ENCODE measurements around the gene VWF. TPM values are rescaled to one million over a fixed set of nuclear protein-coding genes. Genes with fewer than 3 reads are reported as not detected.

VWF gene
- total and polyA plus RNA-seq, 7 donors, result 0.60 to 98.0 (median 42.2) TPM

GRCh38 chr12:6038160-6038559 is 86.3 kb downstream of the VWF start:
- intact Hi-C loops (cut with DNase I), result loop anchor here (2.0 kb wide), 1 partner anchor 71 kb away; no protein-coding TSS in a partner anchor

GRCh38 chr12:6037459-6037858 is 87.0 kb downstream of the VWF start:
- Histone ChIP-seq H3K36me3 (no peaks in the 10 kb centered on the region), H3K27me3 (no peaks in the 10 kb centered on the region), H3K4me1 (no peaks in the 10 kb centered on the region), H3K4me3 (no peak overlapping the region), H3K27ac (no peak overlapping the region), H3K9me3 (no peaks in the 10 kb centered on the region)
- 74 to 79% methylated on average over 9 of the region's 9 CpGs for WGBS, 2 donors
- intact Hi-C loops (cut with DNase I), result no loop called here
- TF ChIP-seq POLR2AphosphoS5 (IDR thresholded peaks at IDR 0.05) (no peak), CTCF (IDR thresholded peaks at IDR 0.05) (no peak), EP300 (IDR thresholded peaks at IDR 0.05) (no peak), POLR2A (IDR thresholded peaks at IDR 0.05) (no peak)
- DNase-seq, result peak; percentile 61

More at GRCh38 chr12:6038160-6038559, 86.3 kb downstream of the VWF start:
- H3K36me3 ChIP-seq, result no peaks in the 10 kb centered on the region
- TF ChIP-seq POLR2AphosphoS5 (IDR thresholded peaks at IDR 0.05), result no peak
- no peak for TF ChIP-seq EP300 (IDR thresholded peaks at IDR 0.05)
- no peak for TF ChIP-seq POLR2A (IDR thresholded peaks at IDR 0.05)
- TF ChIP-seq CTCF (IDR thresholded peaks at IDR 0.05), result peak in 3 of 4 experiments; percentile 6 to 50 (median 36)
- no peak overlapping the region for H3K27ac ChIP-seq
- no peaks in the 10 kb centered on the region for H3K27me3 ChIP-seq
- DNase-seq, result peak; percentile 64
- no peak overlapping the region for H3K4me3 ChIP-seq
- WGBS, 2 donors, result 20 to 36% methylated on average over 8 of the region's 8 CpGs
- H3K9me3 ChIP-seq, result no peaks in the 10 kb centered on the region
- no peaks in the 10 kb centered on the region for H3K4me1 ChIP-seq

- Histone ChIP-seq H3K4me1 (no peaks in the 10 kb centered on the region), H3K27me3 (no peaks in the 10 kb centered on the region), H3K27ac (no peak overlapping the region), H3K9me3 (no peaks in the 10 kb centered on the region), H3K4me3 (no peak overlapping the region), H3K36me3 (no peaks in the 10 kb centered on the region)
- TF ChIP-seq CTCF (IDR thresholded peaks at IDR 0.05) (no peak), POLR2A (IDR thresholded peaks at IDR 0.05) (no peak), EP300 (IDR thresholded peaks at IDR 0.05) (no peak), POLR2AphosphoS5 (IDR thresholded peaks at IDR 0.05) (no peak)
- whole genome bisulfite sequencing, 2 donors, result 75 to 88% methylated on average over 3 of the region's 3 CpGs
- DNase-seq, result peak; percentile 21
- intact Hi-C loops (cut with DNase I), result no loop called here
Measured at GRCh38 chr12:6036509-6036908, 88.0 kb downstream of the VWF start.

- WGBS, 2 donors, result 92 to 93% methylated on average over 9 of the region's 9 CpGs
- no peaks in the 10 kb centered on the region for H3K9me3 ChIP-seq
- no peaks in the 10 kb centered on the region for H3K27me3 ChIP-seq
- no peaks in the 10 kb centered on the region for H3K36me3 ChIP-seq
- H3K27ac ChIP-seq, result no peak overlapping the region
- no peaks in the 10 kb centered on the region for H3K4me1 ChIP-seq
- TF ChIP-seq CTCF (IDR thresholded peaks at IDR 0.05), result no peak
- TF ChIP-seq EP300 (IDR thresholded peaks at IDR 0.05), result no peak
- no peak for TF ChIP-seq POLR2AphosphoS5 (IDR thresholded peaks at IDR 0.05)
- TF ChIP-seq POLR2A (IDR thresholded peaks at IDR 0.05), result no peak
- peak; percentile 25 for DNase-seq
- intact Hi-C loops (cut with DNase I), result no loop called here
- no peak overlapping the region for H3K4me3 ChIP-seq
Measured at GRCh38 chr12:6034596-6034995, 89.9 kb downstream of the VWF start.

- no peaks in the 10 kb centered on the region for H3K27me3 ChIP-seq
- TF ChIP-seq CTCF (IDR thresholded peaks at IDR 0.05) (no peak), EP300 (IDR thresholded peaks at IDR 0.05) (no peak), POLR2A (IDR thresholded peaks at IDR 0.05) (no peak), POLR2AphosphoS5 (IDR thresholded peaks at IDR 0.05) (no peak)
- intact Hi-C loops (cut with DNase I), result no loop called here
- peak; percentile 58 for DNase-seq
- H3K4me1 ChIP-seq, result no peaks in the 10 kb centered on the region
- no peak overlapping the region for H3K27ac ChIP-seq
- WGBS, 2 donors, result 68 to 83% methylated on average over 8 of the region's 8 CpGs
- no peak overlapping the region for H3K4me3 ChIP-seq
- H3K9me3 ChIP-seq, result no peaks in the 10 kb centered on the region
- no peaks in the 10 kb centered on the region for H3K36me3 ChIP-seq
Measured at GRCh38 chr12:6033546-6033945, 90.9 kb downstream of the VWF start.

Measured in sigmoid colon (tissue), 7 donors.